NCI-H2196 (cell line): ENCODE data around the gene IVD.

Source experiments
- DNase-seq: peaks from one replicate; lab custom pipeline; 2025; ENCODE audit not compliant: unreplicated experiment; lab: John Stamatoyannopoulos, UW

The IVD gene

GRCh38 chr15:40413036-40413435 lies 7.4 kb downstream of the IVD start:
- DNase-seq, result no peak

GRCh38 chr15:40414816-40415215 lies 9.2 kb downstream of the IVD start:
- DNase-seq, result no peak

- no peak for DNase-seq
Observed at GRCh38 chr15:40415226-40415625, 9.6 kb downstream of the IVD start.

GRCh38 chr15:40416056-40416455 lies 10.5 kb downstream of the IVD start:
- no peak for DNase-seq

- DNase-seq, result no peak
Observed at GRCh38 chr15:40418126-40418525, 12.5 kb downstream of the IVD start.

GRCh38 chr15:40420071-40420713 lies 14.6 kb downstream of the IVD start:
- no peak for DNase-seq

GRCh38 chr15:40420793-40421192 lies 15.2 kb downstream of the IVD start:
- DNase-seq, result peak; percentile 54

GRCh38 chr15:40421246-40422157 lies 15.9 kb downstream of the IVD start:
- peak; percentile 49 for DNase-seq

- no peak for DNase-seq
Observed at GRCh38 chr15:40424483-40425115, 19.0 kb downstream of the IVD start.

- DNase-seq, result no peak
Observed at GRCh38 chr15:40425681-40426080, 20.1 kb downstream of the IVD start.

- DNase-seq, result no peak
Observed at GRCh38 chr15:40427188-40427587, 21.6 kb downstream of the IVD start.

GRCh38 chr15:40428185-40428584 lies 22.6 kb downstream of the IVD start:
- DNase-seq, result no peak

- no peak for DNase-seq
Observed at GRCh38 chr15:40429068-40429710, 23.6 kb downstream of the IVD start.

GRCh38 chr15:40430271-40430805 lies 24.7 kb downstream of the IVD start:
- no peak for DNase-seq

GRCh38 chr15:40435023-40435709 lies 29.6 kb downstream of the IVD start:
- DNase-seq, result no peak

- no peak for DNase-seq
Observed at GRCh38 chr15:40435710-40436089, 30.1 kb downstream of the IVD start.

GRCh38 chr15:40436116-40436891 lies 30.7 kb downstream of the IVD start:
- DNase-seq, result no peak

- no peak for DNase-seq
Observed at GRCh38 chr15:40436892-40437751, 31.5 kb downstream of the IVD start.
